NCI-H146 treated with DMSO at 0.1 percent for 48 hours (cell line): ENCODE results near the gene CCR4.
"Not testable (repeated sequence)": the region's sequence is repeated elsewhere in the genome, so short reads cannot be mapped to it uniquely, and the experiment has no call there.

Experiments used
- DNase-seq: peaks from one replicate; lab custom pipeline; 2025; ENCODE audit not compliant: unreplicated experiment; lab: John Stamatoyannopoulos, UW

CCR4 gene

GRCh38 chr3:32977861-32978260, 26.4 kb downstream of the CCR4 start:
- no peak for DNase-seq

- DNase-seq, result no peak
Observed at GRCh38 chr3:32978331-32978730, 26.9 kb downstream of the CCR4 start.

GRCh38 chr3:32983124-32983523, 31.7 kb downstream of the CCR4 start:
- DNase-seq, result no peak

- DNase-seq, result not testable (repeated sequence)
Observed at GRCh38 chr3:32984918-32985317, 33.5 kb downstream of the CCR4 start.

- DNase-seq, result no peak
Observed at GRCh38 chr3:32989171-32989570, 37.7 kb downstream of the CCR4 start.

- DNase-seq, result no peak
Observed at GRCh38 chr3:32990116-32990515, 38.7 kb downstream of the CCR4 start.

- no peak for DNase-seq
Observed at GRCh38 chr3:32991781-32992180, 40.3 kb downstream of the CCR4 start.

- no peak for DNase-seq
Observed at GRCh38 chr3:32992310-32992686, 40.9 kb downstream of the CCR4 start.

- no peak for DNase-seq
Observed at GRCh38 chr3:32994045-32994444, 42.6 kb downstream of the CCR4 start.

DNA sequence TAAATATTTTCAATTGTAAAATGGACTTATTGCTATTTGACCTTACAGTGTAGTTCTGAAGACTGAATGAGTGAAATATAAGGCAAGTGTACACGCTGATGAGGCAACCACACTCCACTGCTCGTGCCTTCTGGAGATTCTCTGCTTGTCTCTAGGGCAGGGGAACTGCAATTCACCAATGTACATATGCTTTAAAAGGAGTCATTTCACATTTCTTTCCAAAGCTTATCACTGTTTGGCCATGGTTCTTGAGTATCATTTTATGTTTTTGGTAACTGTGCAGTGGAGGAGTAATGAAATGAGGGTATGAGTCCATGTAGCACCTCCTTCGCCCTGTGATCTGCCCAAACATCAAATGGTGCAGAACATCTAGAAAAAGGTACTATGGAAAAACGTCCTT, 43.7 kb downstream of the CCR4 start:
- no peak for DNase-seq

GRCh38 chr3:32996048-32996754, 44.8 kb downstream of the CCR4 start:
- no peak for DNase-seq

DNA sequence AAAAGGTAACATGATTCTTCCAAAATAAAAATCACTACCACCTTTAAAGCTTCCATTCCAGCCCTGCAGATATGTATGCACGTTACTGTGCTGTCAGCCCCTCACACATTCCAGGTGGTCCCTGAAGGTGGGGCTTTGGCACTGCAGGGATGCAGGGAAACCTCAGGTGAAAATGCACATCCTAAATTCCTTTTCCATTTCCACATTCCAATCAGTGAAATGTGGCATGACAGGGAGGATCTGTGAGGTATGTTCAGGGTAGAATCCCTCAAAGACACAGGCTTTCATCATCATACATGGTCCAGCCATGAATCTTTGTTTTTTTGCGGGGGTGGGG, 45.3 kb downstream of the CCR4 start:
- DNase-seq, result no peak

DNA sequence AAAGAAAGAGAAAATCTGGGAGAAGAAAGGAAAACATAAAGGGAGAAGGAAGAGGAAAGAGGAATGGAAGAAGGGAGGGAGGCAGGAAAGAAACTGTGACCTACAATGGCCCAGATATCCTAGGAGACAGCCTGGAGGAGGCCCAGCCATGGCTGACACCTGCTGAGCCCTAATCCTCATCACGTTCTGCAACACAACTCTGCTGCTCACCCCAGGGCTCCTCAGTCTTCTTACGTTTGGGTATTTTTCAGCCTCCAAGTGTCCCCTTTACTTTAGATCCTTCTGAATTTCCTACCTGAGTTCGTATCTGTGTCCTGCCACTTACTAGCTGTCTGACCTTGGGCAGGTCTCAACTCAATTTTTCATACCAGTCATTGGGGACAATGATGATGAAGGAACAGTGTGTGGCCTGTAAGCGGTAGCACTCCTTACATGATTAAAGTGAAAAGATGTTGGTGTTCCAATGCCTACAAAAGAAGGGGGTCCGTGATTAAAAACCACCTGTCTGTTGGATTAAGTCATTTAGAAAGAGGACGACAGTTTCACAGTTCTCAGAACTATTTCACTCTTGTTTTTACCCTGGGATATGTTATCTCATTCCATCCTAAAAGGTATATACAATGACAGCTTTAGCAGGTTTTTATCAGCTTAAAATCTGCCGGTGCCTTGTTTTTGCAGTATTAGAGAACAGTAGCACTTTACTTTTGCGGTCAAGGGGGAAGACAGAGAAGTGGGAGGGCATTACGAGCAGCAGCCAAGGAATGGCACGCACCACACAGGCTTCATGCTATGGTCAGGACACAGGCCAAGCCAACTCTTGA, 47.4 kb downstream of the CCR4 start:
- no peak for DNase-seq

DNA sequence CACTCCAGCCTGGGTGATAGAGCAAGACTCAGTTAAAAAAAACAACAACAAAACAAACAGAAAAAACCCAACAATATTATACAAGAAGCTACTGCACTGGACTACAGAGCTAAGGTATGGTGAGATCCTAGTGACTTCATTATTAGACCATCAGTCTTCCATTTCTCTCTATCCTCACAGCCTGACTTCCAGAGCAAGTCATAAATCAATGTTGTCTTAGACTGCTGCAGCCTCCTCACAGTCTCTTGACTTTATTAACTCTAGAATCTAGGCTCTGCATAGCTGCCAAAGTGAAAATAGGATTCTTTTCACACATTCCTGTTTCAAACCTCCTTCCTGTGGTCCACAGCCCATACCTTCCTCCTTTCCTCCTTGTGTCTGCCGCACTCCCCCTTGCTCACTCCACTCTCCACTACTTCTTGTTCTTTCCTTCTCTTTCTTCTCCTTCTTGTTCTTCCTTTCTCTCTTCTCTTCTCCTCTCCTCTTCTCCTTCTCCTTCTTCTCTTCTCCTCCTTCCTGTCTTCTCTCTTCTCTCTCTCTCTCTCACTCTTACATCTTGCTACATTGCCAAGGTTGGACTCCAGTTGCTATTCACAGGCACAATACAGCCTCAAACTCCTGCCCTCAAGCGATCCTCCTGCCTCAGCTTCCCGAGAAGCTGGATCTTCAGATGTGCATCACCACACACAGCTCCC, 49.4 kb downstream of the CCR4 start:
- DNase-seq, result no peak

DNA sequence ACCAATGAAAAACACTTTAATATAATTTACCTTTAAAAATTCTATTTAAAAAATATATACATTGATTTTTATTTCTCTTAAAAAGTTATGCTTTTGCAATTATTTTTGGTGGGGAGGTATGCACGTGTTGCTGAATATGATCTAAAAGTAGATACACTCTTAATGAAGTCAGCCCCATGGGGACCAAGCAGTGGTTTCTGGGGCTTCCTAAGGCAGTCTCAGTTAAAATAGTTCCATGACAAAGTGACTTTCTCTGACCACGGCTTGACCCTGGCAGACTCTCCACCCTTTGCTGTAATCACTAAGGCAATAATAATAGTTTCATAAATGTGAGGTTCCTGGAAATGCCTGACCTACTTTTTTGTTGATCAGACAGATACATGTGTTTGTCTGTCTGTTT, 50.4 kb downstream of the CCR4 start:
- no peak for DNase-seq

GRCh38 chr3:33003308-33003707, 51.9 kb downstream of the CCR4 start:
- DNase-seq, result no peak

- no peak for DNase-seq
Observed at GRCh38 chr3:33004205-33004604, 52.8 kb downstream of the CCR4 start.

DNA sequence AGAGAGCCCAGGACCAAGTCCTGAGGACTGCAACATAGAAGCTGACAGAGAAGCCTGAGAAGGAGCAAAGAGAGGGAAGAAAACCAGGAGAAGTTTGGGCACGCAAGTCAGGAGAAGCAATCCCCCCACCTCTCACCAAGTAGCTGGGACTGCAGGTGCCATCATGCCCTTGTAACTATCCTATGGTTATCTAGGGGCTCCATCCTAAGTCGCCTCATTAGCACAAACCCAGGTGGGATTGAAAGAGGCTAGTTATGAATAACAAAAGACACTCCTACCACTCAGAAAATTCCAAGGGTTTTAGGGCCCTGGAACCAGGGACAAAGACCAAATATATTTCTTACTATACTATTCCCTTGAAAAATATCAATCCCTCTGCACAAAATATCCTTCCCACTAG, 53.5 kb downstream of the CCR4 start:
- no peak for DNase-seq
